CD4-positive, alpha-beta T cell treated with Interferon gamma for 1 hour (primary cell): Measurements from ENCODE around the gene SEMA7A.

Experiments used
- DNase-seq: peaks from one replicate; pipeline ENCODE4 v3.0.0-alpha.2; 2020

The SEMA7A gene

DNA sequence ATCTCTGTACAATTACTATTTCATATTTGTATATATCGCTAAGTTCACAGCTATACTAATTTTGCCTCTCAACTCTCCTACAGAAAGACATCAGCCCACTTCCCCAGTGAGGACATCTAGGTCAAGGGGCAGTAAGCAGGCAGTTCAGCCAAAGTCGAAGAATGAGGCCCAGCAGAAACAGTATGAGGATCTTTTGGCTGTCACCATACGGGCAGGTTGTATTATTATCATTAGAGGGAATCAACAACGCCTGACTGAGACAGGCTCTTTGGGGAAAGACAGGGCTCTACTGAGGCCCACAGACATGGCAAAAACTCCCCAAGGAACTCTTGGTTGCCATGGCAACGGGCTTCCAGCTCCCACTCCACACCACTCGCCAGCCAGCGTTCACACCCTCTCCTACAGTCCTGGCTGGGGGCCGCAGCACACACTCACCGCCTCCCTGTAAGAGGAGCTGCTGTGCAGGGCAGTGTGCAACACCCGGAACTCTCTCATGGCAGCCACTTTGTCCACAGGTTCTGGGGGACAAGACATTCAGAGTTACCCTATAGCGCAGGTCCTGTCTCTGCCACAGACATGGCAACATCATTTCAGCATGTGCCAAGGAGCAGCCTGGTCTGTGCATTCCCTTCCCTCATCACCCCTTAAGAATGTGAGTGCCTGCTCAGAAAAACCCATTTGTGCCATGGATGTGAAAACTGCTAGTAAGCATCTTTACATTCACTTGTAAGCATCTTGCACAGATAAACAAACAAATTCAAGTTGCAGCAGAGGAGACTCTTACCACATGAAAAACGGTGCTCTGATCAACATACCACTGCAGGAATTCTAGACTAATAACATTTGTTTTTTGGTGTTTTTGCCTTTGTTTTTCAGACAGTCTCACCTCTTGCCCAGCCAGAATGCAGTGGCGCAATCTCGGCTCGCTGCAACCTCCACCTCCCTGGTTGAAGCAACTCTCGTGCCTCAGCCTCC is 18.4 kb upstream of the SEMA7A start:
- no peak for DNase-seq

DNA sequence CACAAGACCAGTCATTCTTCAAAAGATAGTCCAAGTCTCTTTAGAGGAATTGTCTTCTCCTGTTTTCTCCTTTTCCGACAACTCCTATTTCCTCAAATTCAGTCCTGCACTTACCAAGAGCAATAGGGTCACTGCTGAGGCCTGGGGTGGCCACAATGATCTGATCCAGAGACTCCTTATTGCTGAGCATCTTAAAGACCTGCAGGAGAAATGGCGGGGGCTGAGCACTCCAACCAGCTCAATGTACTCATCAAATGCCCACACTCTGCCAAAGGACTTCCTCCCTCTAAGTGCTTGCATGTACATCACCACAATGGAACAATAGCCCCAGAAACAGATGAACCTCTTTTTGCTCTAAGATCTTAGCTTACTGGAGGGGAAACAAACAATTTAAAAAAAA is 17.6 kb upstream of the SEMA7A start:
- DNase-seq = no peak

DNA sequence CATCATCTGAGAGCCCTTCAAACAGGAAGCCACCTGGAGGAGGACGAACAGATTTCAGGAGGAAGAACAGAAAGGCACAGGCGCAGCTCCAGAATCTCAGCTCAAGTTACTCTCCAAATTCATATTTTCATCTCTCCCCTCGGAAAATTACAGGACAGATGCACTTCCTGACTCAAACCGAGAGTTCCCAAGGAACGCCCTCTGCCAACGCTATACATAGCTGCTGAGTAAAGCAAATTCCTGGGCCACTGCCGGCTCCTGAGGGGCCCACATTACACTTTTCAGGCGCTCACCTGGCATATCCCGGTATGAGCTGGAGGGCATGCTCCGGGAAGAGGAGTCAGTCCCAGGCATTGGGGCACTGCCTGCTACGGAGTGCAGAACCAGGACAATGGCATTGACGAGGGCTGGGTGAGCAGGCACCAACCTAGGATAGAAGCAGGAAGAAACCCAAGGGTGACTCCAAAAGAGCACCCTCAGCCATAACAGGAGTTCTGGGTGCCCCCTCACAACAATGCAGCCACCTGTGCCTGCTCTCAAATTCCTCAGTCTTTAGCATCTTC is 16.0 kb upstream of the SEMA7A start:
- DNase-seq = no peak

DNA sequence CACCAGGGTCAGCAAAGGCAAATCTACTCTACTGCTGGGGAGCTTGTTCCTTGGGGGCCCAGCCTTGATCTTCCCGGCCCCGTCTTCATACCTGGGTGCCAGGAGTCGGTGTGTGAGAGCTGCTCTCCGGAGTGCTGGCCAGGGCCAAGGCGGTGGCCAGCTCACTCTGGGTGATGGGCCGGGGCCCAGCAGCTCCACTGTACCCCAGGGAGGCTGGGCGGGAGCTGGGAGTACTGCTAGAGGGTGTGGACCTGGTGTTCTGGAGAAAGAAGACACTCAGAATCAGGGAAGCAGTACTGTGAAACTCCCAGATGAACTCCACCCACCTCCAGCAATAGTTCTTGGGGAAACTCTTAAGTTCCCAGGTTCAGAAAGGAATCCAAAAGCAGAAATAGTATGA is 15.3 kb upstream of the SEMA7A start:
- no peak for DNase-seq

DNA sequence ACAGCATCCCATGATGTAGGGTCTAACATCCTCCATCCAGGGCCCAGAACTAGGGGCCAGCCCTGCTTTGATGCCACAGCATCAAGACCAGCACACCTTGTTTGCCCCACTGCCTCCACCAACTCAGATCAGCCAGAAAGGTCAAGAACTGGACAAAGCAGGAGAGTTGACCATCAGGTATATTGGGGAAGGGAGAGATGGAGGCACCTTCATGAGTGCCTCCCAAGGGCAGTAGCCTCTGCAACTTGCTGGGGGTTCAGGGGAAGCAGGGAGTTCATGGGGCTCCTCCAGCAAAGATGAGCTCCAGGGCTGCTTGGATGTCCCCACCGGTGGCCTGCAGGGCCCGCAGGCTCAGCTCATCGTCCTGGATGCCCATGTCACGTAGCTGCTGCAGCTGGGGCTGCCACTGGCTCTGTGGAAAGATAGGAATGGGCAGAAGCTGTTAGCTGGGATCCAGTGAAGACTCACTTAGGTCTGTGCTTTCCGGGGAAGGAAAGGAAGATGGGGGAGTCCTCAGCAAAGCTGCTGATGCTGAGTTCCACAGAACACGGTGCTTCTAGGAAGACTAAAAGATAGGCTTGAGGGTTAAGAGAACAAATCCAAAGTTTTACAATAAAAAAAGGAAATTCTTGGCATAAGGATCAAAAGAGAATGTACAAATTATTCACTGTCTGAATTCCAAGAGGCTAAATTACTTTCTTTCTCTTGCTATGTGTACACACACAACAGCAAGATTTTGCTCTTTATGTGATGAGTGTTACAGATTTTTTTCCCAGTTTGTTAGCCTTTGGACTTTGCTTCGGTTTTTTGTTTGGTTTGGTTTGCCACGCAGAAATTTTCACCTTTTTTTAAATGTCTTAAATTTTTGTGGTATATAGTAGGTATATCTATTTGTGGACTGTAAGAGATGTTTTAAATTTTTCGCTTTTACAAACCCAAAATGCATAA is 12.3 kb upstream of the SEMA7A start:
- no peak for DNase-seq

DNA sequence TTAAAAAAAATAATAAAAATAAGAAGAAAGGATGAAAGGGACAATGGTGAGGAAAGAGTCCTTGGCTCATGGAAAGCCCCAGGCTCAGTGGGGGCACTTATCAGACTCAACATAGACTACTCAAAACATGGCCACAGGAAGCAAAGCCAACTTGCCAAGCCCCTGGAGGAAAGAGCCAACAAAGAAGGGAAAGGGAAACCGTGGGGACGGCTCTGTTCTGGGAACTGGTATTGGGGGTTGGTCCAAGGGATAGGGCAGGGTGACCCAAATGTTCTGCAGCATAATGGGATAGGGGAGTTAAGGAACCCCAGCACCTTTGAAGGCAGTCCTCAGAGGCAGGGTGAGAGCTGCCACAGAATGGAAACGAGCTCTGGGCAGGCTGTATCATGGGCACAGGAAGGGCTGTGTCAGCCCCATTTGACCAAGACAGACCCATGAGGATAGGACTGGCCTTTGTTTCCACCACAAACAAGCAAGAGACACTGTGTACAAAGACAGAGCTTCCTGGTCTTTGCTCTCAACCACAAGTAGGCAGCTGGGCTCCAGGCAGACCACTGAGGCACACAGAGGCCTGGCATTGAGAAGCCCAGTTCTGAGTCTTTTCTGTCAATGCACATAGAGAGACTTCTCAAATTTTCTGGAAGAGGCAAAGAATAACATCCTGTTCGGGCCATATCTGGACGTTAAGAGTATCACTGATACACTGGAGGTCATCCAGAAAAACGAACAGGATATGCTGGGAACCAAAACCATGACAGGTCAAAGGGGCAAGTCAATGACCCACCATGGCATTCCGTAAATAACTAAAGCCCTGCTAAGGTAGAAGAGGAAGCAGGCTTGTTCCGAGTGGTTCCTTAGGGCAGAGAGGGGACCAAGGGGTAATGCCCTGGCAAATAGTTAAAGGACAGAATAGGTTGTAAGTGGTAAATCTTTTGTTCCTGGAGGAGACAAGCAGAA is 10.6 kb upstream of the SEMA7A start:
- DNase-seq = no peak

DNA sequence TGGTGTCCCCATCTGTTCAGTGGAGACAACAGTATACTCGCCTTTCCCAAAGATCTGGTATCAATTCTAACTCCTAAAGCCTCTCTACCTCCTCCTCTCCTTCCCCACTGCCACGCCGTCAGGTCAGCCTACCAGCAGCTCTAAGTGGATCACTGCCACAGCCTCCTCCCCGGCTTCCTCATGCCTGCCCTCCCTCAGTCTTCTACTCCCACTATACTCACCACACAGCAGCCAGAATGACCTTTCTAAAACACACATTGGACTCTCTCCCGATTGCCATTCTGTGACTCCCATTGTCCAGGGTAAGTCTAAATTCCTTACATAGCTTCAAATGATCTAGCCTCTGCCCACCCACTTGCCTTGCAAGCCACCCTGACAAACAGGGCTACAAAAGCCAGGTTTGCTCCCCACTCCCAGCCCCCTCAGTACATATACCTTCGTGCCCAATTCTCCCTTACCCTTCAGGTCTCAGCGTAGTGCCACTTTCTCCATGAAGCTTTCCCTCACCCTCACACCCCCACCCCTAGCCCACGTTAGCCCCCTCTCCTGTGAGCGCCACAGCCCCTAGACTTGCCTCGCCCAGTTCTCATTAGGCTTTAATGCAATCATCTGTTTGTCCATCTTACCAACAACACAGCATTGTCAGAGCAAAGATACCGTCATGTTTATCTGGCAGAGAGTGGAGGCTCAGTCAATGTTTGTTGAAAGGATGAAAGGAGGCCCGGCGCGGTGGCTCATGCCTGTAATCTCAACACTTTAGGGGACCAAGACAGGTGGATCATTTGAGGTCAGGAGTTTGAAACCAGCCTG is 9.5 kb upstream of the SEMA7A start:
- DNase-seq = no peak

DNA sequence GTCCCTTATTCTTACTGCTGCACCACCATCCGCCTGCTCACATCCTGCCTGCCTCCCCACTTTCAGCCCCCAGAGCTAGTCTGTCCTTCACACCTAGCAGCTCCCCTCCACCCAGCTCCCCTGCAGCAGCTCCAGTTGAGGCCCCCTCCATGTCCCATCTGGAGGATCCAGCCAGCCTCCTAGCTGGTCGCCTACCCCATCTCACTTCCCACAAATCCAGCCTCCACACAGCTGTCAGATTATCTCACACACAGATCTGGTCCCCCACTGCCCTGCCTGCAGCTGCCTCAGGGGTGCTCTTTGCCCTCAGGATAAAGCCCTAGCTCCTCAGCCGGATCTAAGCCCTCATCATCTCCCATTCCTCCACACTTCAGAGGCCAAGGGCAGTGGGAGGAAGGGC is 8.8 kb upstream of the SEMA7A start:
- DNase-seq = no peak

DNA sequence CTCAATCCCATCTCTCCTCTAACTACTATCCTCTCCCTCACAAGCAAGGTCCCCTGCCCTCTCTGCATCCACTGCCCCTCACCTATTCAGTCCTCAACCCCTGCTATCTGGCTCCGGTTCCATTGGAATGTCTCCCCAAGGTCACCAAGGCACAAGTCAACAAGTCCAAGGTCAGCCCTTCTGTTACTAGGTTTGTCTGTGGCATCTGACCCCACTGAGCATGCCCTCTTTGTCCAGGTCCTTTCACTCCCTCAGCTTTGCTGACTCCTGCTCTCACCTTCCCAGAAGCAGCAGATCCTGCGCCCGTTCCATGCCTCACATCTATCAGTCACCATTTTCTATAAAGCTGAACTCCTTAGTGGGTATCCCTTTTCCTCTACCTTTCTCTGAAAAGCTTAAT is 8.3 kb upstream of the SEMA7A start:
- DNase-seq = no peak

DNA sequence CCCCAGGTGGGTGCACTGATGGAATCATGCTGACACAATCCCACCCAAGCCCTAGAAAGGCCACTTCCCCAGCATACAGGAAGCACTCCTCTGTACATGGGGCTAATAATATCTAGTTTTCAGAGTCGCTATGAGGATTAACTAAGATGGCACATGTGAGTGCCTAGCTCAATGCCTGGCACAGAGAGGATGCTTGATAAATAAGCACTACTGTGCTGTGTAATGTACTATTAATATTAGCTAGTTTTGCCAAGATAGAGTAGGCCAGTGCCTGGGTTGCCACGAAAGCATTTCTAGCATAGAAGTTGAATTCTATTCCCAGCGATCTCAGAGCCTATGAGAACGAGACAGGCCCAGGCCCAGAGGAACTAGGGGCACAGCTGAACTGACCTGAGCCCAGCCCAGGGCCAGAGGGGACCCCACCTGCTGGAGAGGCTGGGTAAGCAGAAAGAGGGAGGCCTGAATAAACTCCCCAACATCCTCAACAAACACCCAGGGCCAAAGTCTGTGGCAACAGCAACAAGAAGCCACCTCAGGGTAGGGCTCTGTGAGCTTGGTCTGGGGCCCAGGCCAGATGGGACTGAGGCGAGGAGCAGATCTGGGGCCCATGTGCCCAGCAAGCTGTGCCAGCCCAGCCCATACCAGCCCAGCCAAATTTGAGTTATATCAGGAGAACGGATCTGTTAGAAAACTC is 7.6 kb upstream of the SEMA7A start:
- DNase-seq = no peak

DNA sequence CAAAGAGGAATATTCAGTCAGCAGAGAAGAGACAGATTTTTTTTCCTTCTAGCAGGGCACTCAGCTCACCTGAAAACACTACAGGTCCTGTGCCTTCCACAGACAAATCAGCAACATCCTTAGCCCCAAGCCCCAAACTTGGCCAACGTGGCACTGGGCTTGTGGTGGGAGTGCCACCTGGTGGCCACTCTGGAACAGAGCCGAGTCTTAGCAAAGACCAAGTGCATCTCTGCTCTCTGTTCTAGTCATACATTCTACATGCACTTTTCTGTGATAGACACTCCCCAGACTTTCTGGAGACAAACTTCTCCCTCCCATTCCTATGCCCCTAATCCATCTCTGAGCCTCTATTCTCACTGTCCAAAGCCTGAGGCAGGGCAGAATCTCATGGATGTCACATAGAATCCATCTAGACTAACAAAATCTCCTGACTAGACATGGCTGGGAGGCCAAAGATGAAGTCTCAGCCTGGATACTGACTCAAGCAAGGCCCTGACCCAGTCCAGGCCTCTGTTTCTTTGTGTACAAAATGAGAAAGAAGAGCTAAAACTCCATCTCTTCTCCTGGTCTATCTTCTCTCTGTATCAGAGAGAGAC is 5.1 kb upstream of the SEMA7A start:
- peak; percentile 77 for DNase-seq

DNA sequence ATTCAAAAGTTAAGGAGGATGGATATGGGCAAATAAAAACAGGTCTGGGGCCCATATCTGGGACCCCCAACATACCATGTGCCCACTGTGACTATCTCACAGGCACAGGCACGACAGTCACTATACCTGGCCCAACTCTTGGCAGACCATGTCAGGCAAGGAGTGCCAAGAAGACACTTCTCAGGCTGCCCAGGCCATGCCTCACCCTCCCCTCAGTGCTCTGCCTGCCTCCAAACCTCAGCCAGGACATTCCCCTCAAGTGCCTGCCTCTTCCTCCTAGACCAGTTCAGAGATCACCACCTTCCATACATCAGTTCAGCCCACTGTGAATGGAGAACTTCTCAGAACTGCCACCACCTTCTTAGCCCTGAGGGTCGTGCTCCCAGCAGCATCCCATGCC is 4.4 kb upstream of the SEMA7A start:
- no peak for DNase-seq

DNA sequence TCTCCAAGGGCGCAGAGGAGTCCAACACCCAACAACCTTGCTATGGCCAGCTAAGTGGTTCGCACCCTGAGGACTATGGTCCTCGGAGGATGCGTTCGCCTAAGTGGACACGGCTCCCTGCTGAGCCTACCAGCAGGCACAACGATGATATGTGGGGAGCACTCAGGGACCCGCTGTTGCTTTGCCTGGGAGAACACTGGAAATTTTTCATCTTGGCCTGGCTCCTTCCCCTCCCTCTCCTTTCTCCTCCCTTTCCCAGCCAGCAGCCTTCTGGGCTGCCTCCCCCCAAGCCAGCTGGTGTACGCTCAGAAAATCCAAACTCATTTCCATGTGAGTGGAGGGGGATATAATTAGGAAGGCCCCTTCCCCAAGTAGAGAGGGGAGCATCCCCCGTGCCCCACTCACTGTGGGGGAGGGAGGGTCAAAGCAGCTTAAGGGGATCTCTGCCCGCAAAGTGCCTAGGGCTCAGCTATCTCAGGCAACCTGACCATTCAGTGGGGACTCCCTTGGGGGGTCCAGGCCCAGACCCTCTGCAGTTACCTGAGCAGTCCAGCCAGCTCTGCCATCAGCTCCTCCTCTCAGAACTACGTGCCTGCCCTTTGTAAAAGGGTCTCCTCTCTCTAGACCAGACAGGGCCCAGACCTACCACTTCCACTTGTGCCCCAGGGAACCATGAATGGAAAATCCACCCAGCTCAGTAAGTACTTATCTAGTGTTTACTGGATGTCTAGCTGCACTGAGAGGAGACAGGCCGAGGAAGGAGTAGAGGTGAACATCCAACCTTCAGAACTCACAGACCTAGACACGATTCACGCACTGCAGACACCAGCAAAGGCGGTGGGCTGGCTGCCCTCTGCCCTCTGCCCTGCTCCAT is 742 bp upstream of the SEMA7A start:
- DNase-seq = no peak

DNA sequence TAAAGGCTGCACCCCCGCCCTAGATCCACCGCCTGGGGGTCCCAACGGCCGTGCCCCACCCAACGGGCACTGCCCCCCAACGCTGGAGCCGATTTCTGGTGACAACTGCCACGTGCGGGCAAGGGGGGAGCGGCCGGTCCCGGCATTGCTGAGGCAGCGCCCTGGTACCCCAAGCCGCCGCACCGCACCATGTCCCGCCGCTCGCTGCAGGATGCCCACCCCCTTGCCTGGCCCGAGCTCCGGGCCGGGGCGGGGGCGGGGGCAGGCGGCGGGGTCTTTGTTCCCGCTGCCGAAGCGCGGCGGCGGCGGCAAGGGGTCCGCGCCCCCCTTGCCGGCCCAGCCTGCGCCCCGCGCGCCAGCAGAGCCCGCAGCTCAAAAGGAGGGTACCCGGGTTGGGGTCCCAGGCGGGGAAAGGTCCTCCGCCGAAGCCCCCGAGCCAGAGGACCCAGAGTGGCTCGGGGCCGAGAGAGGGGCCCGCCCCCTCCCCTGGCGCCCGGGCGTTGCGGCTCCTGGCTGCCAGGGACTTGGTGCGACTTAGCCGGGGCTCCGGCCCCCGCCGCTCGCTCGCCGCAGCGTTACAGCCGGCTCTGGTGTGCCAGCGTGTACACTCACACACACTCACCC is 678 bp downstream of the SEMA7A start:
- DNase-seq = no peak

DNA sequence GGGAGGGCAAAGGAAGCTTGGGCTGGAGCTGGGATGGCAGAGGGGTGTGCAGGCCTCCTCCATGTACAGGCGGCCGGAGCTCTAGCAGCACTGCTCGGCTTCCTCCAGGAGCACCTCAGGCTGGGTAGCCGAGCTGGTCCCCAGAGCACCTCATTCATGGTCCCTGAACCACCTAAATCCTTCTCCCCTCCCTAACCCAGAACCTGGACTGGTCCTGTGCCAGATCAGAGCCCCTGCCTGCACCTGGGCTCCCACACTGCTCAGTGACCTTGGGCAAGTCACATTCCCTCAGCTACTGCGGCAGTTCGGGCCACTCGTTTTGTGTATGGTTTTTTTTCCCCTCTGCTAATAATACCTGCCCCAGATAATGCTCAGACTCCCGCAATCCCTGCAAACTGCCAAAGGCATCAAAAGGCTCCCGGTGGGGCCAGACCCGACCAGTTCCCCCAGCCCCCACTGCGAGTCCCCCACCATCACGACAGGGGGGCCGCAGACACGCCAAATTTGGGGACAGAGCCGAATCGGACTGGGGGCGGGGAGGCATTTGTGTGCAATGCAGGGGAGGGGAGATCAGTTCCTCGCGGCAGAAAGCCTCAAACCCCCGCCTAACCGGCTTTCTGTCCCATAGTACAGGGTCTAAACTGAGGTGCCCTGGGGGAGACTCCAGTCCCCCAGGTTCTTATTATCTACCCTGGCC is 1.3 kb downstream of the SEMA7A start:
- DNase-seq = no peak

DNA sequence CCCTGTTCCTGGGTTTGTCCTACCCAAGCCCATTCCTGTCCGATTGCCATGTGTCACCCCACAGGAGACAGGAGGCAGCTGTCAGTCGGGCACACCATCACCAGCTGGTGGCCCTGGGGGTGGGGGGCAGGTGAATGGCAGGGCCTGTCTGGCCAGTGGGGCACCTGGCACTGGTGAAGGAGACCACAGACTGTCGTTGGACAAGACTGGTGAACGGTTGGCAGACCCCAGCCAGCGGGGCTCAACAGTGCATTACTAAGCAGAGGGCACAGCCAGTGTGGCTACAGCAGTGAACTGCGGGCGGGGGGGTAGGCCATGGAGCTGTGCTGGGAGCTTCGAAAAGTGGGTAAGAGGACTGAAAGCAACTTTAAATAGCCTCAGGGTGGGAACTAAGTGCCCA is 2.1 kb downstream of the SEMA7A start:
- peak; percentile 16 for DNase-seq

DNA sequence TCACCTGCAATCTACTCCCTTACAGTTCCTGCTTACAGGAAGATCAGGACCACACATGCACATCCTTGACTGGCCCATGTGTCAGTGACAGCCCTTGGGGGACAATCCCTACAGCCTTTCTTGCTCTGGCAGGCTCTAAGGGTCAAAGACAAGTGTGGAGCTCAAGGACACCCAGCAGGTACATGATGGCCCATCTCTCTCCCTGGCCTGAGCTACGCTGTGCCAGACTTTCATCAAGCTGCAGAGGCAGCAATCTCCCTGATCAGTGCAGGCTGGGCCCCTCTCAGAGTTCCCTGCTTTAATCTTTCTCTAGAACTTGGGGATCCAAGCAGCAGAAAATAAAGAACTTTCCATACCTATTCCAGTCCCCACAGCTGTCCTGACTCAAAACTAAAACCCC is 2.6 kb downstream of the SEMA7A start:
- DNase-seq = no peak

DNA sequence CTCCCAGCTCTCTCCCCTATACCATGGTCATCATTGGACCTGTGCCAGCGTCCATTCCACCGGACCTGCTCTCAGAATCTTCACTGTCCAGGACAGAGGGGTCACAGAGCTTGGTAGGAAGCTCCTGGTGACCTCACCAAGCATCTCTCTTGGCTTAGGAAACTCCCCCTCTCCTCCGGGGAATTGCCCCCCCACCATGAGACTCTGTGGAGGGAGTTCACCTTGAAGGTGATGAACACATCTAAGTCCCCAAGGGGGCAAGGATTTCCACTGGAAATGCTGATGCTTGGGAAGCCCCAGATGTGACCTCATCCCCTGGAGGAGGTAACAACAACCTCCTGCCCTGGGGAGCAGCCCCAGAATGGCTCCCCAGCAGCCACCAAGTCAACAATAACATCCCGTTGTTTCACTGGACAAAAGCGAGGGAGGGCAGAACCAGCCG is 3.2 kb downstream of the SEMA7A start:
- DNase-seq = peak; percentile 11
